GM18507 (cell line): ENCODE data around the gene KCNMA1.

Experiments
- DNase-seq: peaks from one replicate; pipeline ENCODE4 v3.0.0; 2011; ENCODE audit warnings: low read depth; ENCODE audit not compliant: insufficient read length; ENCODE audit errors: extremely low spot score
- FAIRE-seq: peaks from 2 replicates; lab custom pipeline; 2011; peaks lifted over from hg19 to GRCh38; lab: Jason Lieb, UNC

Gene KCNMA1

GRCh38 chr10:77501846-77502261 lies 135.8 kb downstream of the KCNMA1 start:
- DNase-seq: no peak
- FAIRE-seq: no peak

GRCh38 chr10:77501152-77501845 lies 136.3 kb downstream of the KCNMA1 start:
- no peak for DNase-seq
- FAIRE-seq: no peak

- FAIRE-seq: no peak
- DNase-seq: no peak
Observed at GRCh38 chr10:77500754-77501151, 136.9 kb downstream of the KCNMA1 start.

- FAIRE-seq (no peak), DNase-seq (no peak)
Observed at GRCh38 chr10:77498829-77499228, 138.8 kb downstream of the KCNMA1 start.

- FAIRE-seq (no peak), DNase-seq (no peak)
Observed at GRCh38 chr10:77498210-77498609, 139.4 kb downstream of the KCNMA1 start.

- DNase-seq: no peak
- FAIRE-seq: no peak
Observed at GRCh38 chr10:77497748-77498147, 139.9 kb downstream of the KCNMA1 start.

- FAIRE-seq: no peak
- no peak for DNase-seq
Observed at GRCh38 chr10:77496941-77497420, 140.6 kb downstream of the KCNMA1 start.

GRCh38 chr10:77494756-77495541 lies 142.7 kb downstream of the KCNMA1 start:
- DNase-seq: no peak
- no peak for FAIRE-seq

- DNase-seq: no peak
- FAIRE-seq: no peak
Observed at GRCh38 chr10:77494327-77494726, 143.3 kb downstream of the KCNMA1 start.

- DNase-seq: no peak
- no peak for FAIRE-seq
Observed at GRCh38 chr10:77493851-77494261, 143.8 kb downstream of the KCNMA1 start.

- DNase-seq (no peak), FAIRE-seq (no peak)
Observed at GRCh38 chr10:77493239-77493806, 144.3 kb downstream of the KCNMA1 start.

GRCh38 chr10:77492368-77492994 lies 145.1 kb downstream of the KCNMA1 start:
- FAIRE-seq (no peak), DNase-seq (no peak)

GRCh38 chr10:77490534-77491314 lies 146.9 kb downstream of the KCNMA1 start:
- DNase-seq: no peak
- FAIRE-seq: no peak

- FAIRE-seq: no peak
- DNase-seq: no peak
Observed at GRCh38 chr10:77486517-77486916, 151.1 kb downstream of the KCNMA1 start.

- no peak for DNase-seq
- FAIRE-seq: no peak
Observed at GRCh38 chr10:77485847-77486246, 151.8 kb downstream of the KCNMA1 start.

GRCh38 chr10:77482072-77482471 lies 155.5 kb downstream of the KCNMA1 start:
- DNase-seq (no peak), FAIRE-seq (no peak)

- DNase-seq: no peak
Observed at GRCh38 chr10:77479586-77479985, 158.0 kb downstream of the KCNMA1 start.

GRCh38 chr10:77478962-77479359 lies 158.6 kb downstream of the KCNMA1 start:
- no peak for FAIRE-seq
- no peak for DNase-seq

More at GRCh38 chr10:77479586-77479985, 158.0 kb downstream of the KCNMA1 start:
- FAIRE-seq: no peak

GRCh38 chr10:77478247-77478961 lies 159.2 kb downstream of the KCNMA1 start:
- FAIRE-seq (no peak), DNase-seq (no peak)
